ENCODE results near the gene G3BP1.

Gene G3BP1

GRCh38 chr5:151793358-151793757 is 21.6 kb downstream of the G3BP1 start:
- peaks cover 66% of the 10 kb centered on the region for H3K36me3 Mint-ChIP-seq
- no peak for DNase-seq
- peak overlapping the region; percentile 14 for H3K27ac Mint-ChIP-seq
- no peak overlapping the region for H3K4me3 Mint-ChIP-seq
- peaks cover 15% of the 10 kb centered on the region for H3K4me1 Mint-ChIP-seq
- CTCF ChIA-PET, result no interaction called here
- no peaks in the 10 kb centered on the region for H3K27me3 Mint-ChIP-seq
- no peaks in the 10 kb centered on the region for H3K9me3 Mint-ChIP-seq

DNA sequence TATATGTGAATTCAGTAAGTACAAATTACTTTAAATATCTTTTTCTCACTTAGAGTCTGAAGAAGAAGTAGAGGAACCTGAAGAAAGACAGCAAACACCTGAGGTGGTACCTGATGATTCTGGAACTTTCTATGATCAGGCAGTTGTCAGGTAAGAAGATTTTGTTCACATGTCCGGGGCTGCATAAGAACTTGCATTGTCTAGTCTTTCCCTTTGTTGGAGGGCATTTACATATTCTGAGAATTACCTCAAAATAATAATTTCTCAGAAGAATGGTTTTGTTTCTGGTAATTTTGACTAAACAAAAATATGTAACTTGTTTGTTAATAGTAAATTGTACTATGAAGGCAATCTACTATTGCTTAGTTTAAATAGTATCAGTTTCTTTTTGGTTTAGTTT is 23.7 kb downstream of the G3BP1 start:
- H3K4me3 Mint-ChIP-seq, result no peak overlapping the region
- H3K36me3 Mint-ChIP-seq, result peaks cover 70% of the 10 kb centered on the region
- H3K27me3 Mint-ChIP-seq, result no peaks in the 10 kb centered on the region
- H3K4me1 Mint-ChIP-seq, result peaks cover 13% of the 10 kb centered on the region
- no peaks in the 10 kb centered on the region for H3K9me3 Mint-ChIP-seq
- CTCF ChIA-PET, result no interaction called here
- no peak for DNase-seq
- peak overlapping the region; percentile 69 for H3K27ac Mint-ChIP-seq

GRCh38 chr5:151798674-151799073 is 26.9 kb downstream of the G3BP1 start:
- no peaks in the 10 kb centered on the region for H3K27me3 Mint-ChIP-seq
- CTCF ChIA-PET, result interaction anchor here (0.6 to 1.4 kb wide), 3 partner anchors 10 to 571 kb away, joined by 3 to 4 read pairs (median 3); no protein-coding TSS in a partner anchor
- no peak overlapping the region for H3K27ac Mint-ChIP-seq
- no peaks in the 10 kb centered on the region for H3K9me3 Mint-ChIP-seq
- H3K4me3 Mint-ChIP-seq, result no peak overlapping the region
- H3K36me3 Mint-ChIP-seq, result peaks cover 64% of the 10 kb centered on the region
- no peak for DNase-seq
- peaks cover 14% of the 10 kb centered on the region for H3K4me1 Mint-ChIP-seq

- no peak overlapping the region for H3K27ac Mint-ChIP-seq
- CTCF ChIA-PET, result interaction anchor here (0.6 to 1.4 kb wide), 4 partner anchors 9 to 570 kb away, joined by 3 to 4 read pairs (median 3); no protein-coding TSS in a partner anchor
- H3K9me3 Mint-ChIP-seq, result no peaks in the 10 kb centered on the region
- no peak overlapping the region for H3K4me3 Mint-ChIP-seq
- H3K36me3 Mint-ChIP-seq, result peaks cover 64% of the 10 kb centered on the region
- H3K4me1 Mint-ChIP-seq, result peaks cover 12% of the 10 kb centered on the region
- DNase-seq, result no peak
- H3K27me3 Mint-ChIP-seq, result no peaks in the 10 kb centered on the region
Observed at GRCh38 chr5:151799407-151799806, 27.7 kb downstream of the G3BP1 start.

DNA sequence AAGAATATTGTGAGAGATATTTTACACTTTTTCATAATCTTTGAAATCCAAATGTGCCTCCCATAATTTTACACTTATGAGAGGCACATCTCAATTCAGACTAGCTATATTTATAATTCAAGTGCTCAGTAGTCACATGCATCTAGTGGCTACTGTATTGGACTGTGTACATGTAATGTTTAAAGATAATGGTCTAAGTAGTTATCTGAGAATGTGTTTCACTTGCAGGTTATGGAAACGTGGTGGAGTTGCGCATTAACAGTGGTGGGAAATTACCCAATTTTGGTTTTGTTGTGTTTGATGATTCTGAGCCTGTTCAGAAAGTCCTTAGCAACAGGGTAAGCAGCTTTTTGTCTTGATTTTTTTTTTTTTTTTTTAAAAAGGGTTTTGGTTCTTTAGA is 28.8 kb downstream of the G3BP1 start:
- no peak overlapping the region for H3K4me3 Mint-ChIP-seq
- peaks cover 4% of the 10 kb centered on the region for H3K4me1 Mint-ChIP-seq
- no peaks in the 10 kb centered on the region for H3K27me3 Mint-ChIP-seq
- H3K9me3 Mint-ChIP-seq, result no peaks in the 10 kb centered on the region
- H3K27ac Mint-ChIP-seq, result no peak overlapping the region
- no peak for DNase-seq
- H3K36me3 Mint-ChIP-seq, result peaks cover 64% of the 10 kb centered on the region
- CTCF ChIA-PET, result interaction anchor here (1.3 kb wide), 1 partner anchor 24 kb away, joined by 3 read pairs; no protein-coding TSS in a partner anchor

DNA sequence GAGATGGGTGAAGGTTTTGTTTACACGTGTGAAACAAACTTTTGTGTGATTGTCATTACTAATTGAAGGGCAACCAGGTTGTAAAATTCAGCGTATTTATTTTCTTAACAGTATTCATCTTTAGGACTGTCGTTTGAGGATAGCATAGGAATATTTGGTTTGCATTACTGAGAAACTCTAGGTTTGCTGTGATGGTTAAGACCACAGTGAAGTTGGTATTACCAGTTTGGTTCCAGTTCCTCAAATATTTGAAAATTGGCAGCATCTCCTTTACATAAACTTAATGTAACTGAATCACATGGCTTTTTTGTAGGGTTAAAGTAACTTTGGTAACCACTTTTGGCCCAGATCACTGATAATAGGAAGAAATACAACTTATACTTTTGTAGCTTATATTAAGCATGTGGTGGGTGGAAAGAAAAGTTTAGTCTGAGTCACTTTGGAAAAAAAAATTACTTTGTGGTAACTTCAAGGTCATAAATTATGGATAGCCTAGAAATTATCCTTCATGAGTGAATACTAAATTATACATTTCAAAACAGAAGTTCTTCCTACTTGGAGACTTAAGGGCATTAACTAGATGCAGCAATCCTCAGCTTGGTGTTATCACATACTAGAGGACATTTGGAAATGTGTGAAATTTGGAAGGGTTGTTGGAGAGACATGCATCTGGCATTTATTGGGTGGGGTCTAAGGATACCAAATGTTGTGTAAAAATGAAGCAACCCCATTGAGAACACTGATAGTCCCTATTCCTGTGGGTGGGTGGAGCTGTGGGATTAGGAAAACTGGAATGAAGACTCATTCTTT is 33.9 kb downstream of the G3BP1 start:
- no peak overlapping the region for H3K27ac Mint-ChIP-seq
- CTCF ChIA-PET, result no interaction called here
- DNase-seq, result no peak
- peaks cover 2% of the 10 kb centered on the region for H3K4me1 Mint-ChIP-seq
- H3K4me3 Mint-ChIP-seq, result no peak overlapping the region
- H3K36me3 Mint-ChIP-seq, result peaks cover 73% of the 10 kb centered on the region
- no peaks in the 10 kb centered on the region for H3K27me3 Mint-ChIP-seq
- H3K9me3 Mint-ChIP-seq, result no peaks in the 10 kb centered on the region

GRCh38 chr5:151808451-151809169 is 36.9 kb downstream of the G3BP1 start:
- Mint-ChIP-seq H3K4me3 (no peak overlapping the region), H3K4me1 (no peaks in the 10 kb centered on the region), H3K9me3 (no peaks in the 10 kb centered on the region), H3K36me3 (peaks cover 83% of the 10 kb centered on the region), H3K27me3 (no peaks in the 10 kb centered on the region), H3K27ac (no peak overlapping the region)
- no peak for DNase-seq
- CTCF ChIA-PET, result interaction anchor here (1.3 to 1.7 kb wide), 2 partner anchors 9 to 17 kb away, joined by 3 to 7 read pairs; no protein-coding TSS in a partner anchor

- Mint-ChIP-seq H3K9me3 (no peaks in the 10 kb centered on the region), H3K27ac (peak overlapping the region; percentile 13), H3K4me1 (no peaks in the 10 kb centered on the region), H3K4me3 (no peak overlapping the region), H3K27me3 (no peaks in the 10 kb centered on the region), H3K36me3 (peaks cover 80% of the 10 kb centered on the region)
- DNase-seq, result no peak
- CTCF ChIA-PET, result no interaction called here
Observed at GRCh38 chr5:151810449-151810848, 38.7 kb downstream of the G3BP1 start.

- Mint-ChIP-seq H3K36me3 (peaks cover 80% of the 10 kb centered on the region), H3K27me3 (no peaks in the 10 kb centered on the region), H3K27ac (no peak overlapping the region), H3K9me3 (no peaks in the 10 kb centered on the region), H3K4me1 (no peaks in the 10 kb centered on the region), H3K4me3 (no peak overlapping the region)
- CTCF ChIA-PET, result no interaction called here
- DNase-seq, result no peak
Observed at GRCh38 chr5:151810897-151811296, 39.1 kb downstream of the G3BP1 start.

DNA sequence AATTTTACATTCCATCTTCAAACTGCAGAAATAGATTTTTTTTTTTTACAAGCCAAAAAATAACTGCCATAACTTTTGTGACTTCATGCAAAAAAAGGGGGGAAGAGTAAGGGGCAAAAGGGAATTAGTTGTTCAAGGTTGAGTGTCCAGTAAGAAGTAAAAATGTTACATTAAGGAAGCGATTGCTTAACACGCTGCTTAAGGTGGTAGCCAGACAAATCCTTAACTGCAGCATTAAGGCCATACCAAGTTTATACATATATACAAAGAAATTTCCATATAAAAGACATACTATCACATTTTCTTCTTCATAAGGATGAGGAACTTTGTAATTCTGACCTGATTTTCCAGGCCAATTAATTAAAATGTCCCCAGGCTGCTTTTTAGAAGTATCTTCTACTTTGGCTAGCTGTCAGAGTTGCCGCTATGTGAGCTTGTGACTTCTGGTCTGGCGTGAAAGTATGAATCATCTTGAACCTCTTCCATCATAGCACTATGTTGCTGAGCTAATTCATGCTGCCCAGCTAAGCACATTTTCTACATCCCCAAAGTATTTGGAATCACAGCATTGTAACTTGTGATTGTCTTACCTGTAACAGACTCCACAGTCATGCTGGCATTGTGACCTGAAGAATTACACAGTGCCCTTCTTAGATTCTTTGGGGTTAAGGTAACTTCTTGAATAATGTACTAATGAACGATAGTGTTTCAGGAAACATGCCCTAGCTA is 40.0 kb downstream of the G3BP1 start:
- no peak overlapping the region for H3K4me3 Mint-ChIP-seq
- H3K4me1 Mint-ChIP-seq, result no peaks in the 10 kb centered on the region
- CTCF ChIA-PET, result no interaction called here
- H3K27ac Mint-ChIP-seq, result peak overlapping the region; percentile 3
- DNase-seq, result no peak
- H3K36me3 Mint-ChIP-seq, result peaks cover 78% of the 10 kb centered on the region
- H3K27me3 Mint-ChIP-seq, result no peaks in the 10 kb centered on the region
- H3K9me3 Mint-ChIP-seq, result no peaks in the 10 kb centered on the region

GRCh38 chr5:151812757-151813309 is 41.1 kb downstream of the G3BP1 start:
- H3K27ac Mint-ChIP-seq, result no peak overlapping the region
- peaks cover 72% of the 10 kb centered on the region for H3K36me3 Mint-ChIP-seq
- DNase-seq, result no peak
- no peaks in the 10 kb centered on the region for H3K9me3 Mint-ChIP-seq
- H3K4me3 Mint-ChIP-seq, result no peak overlapping the region
- H3K4me1 Mint-ChIP-seq, result no peaks in the 10 kb centered on the region
- H3K27me3 Mint-ChIP-seq, result no peaks in the 10 kb centered on the region
- CTCF ChIA-PET, result no interaction called here

- Mint-ChIP-seq H3K27ac (no peak overlapping the region), H3K4me3 (no peak overlapping the region), H3K27me3 (no peaks in the 10 kb centered on the region), H3K4me1 (no peaks in the 10 kb centered on the region), H3K9me3 (no peaks in the 10 kb centered on the region), H3K36me3 (peaks cover 54% of the 10 kb centered on the region)
- CTCF ChIA-PET, result no interaction called here
- no peak for DNase-seq
Observed at GRCh38 chr5:151815051-151815450, 43.3 kb downstream of the G3BP1 start.

DNA sequence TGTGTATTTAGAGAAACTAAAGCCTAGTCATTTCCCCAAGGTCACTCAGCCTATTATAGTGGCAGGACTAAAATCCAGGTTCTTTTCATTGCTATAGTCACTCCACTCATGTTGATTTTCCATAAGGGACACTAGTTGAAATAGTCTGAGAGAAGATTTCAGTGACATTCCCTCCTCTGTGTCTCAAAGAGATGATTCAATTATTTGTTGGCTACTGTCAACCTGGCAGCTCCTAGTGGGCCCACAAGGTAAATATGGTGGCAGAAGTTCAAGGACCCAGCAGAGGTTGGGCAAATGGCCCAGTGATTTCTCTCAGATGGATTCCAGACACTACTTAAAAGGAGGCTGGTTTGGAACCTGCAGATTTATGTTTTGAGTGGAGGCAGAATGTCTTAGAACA is 48.1 kb downstream of the G3BP1 start:
- CTCF ChIA-PET, result no interaction called here
- no peaks in the 10 kb centered on the region for H3K4me1 Mint-ChIP-seq
- no peaks in the 10 kb centered on the region for H3K9me3 Mint-ChIP-seq
- H3K27me3 Mint-ChIP-seq, result no peaks in the 10 kb centered on the region
- no peak for DNase-seq
- no peak overlapping the region for H3K4me3 Mint-ChIP-seq
- H3K27ac Mint-ChIP-seq, result no peak overlapping the region
- H3K36me3 Mint-ChIP-seq, result peaks cover 19% of the 10 kb centered on the region

DNA sequence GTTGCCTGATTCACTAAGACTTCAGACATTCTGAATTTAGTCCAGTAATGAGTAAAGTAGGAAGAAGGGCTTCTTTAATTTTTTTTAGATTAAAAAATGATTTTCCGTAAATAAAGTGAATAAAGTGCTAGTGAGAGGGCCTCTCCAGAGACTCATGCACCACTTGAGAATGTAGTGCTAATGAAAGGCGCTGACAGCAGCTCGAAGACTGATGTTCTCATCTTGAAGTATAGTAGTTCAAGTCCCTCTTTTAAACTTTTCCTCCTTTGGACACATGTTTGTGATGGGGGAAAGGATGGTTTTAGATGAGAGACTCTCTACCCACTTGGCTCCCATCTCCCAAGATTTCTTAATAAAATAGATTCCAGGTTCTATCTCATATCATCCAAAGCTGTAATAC is 48.5 kb downstream of the G3BP1 start:
- Mint-ChIP-seq H3K36me3 (peaks cover 16% of the 10 kb centered on the region), H3K4me3 (no peak overlapping the region), H3K27ac (no peak overlapping the region), H3K4me1 (no peaks in the 10 kb centered on the region), H3K9me3 (no peaks in the 10 kb centered on the region), H3K27me3 (no peaks in the 10 kb centered on the region)
- DNase-seq, result no peak
- CTCF ChIA-PET, result no interaction called here

All from activated naive CD4-positive, alpha-beta T cell treated with anti-CD3 and anti-CD28 coated beads, Interleukin-2, amount 10 ng/mL, durations not matched to agents 7 days and 5 days (primary cell).